Smooth muscle cell (in vitro differentiated cells): ENCODE measurements around the gene TRPM5. TPM values are rescaled to one million over a fixed set of nuclear protein-coding genes. Genes with fewer than 3 reads are reported as not detected.

Source experiments
- DNase-seq: peaks from one replicate; lab custom pipeline; 2025; ENCODE audit not compliant: unreplicated experiment; lab: John Stamatoyannopoulos, UW
- H2AFZ ChIP-seq: fragments of 200-600 bp; sonication (generic); 2 replicates; pipeline ENCODE4 v1.6.0; 2016; ENCODE audit warnings: antibody characterized with exemption, low read depth, mild to moderate bottlenecking
- H3F3A ChIP-seq: fragments of 200-600 bp; sonication (generic); 2 replicates; pipeline ENCODE4 v1.6.0; 2017; ENCODE audit warnings: antibody characterized with exemption, low read depth
- H3K27ac ChIP-seq: fragments of 200-600 bp; sonication (generic); 2 replicates; pipeline ENCODE4 v1.5.1; 2016; ENCODE audit warnings: low read depth, mild to moderate bottlenecking
- H3K27me3 ChIP-seq: fragments of 200-600 bp; sonication (generic); 2 replicates; pipeline ENCODE4 v1.6.1; 2016; ENCODE audit warnings: low read depth, mild to moderate bottlenecking
- H3K36me3 ChIP-seq: fragments of 200-600 bp; sonication (generic); 2 replicates; pipeline ENCODE4 v1.5.1; 2016; ENCODE audit warnings: low read depth
- H3K4me1 ChIP-seq: fragments of 200-600 bp; sonication (generic); 2 replicates; pipeline ENCODE4 v1.5.1; 2016; ENCODE audit warnings: low read depth
- H3K4me2 ChIP-seq: fragments of 200-600 bp; sonication (generic); 2 replicates; pipeline ENCODE4 v1.6.0; 2016; ENCODE audit warnings: mild to moderate bottlenecking
- H3K4me3 ChIP-seq: fragments of 200-600 bp; sonication (generic); 2 replicates; pipeline ENCODE4 v1.5.1; 2016; ENCODE audit warnings: mild to moderate bottlenecking
- H3K79me2 ChIP-seq: fragments of 200-600 bp; sonication (generic); 2 replicates; pipeline ENCODE4 v1.6.0; 2016; ENCODE audit warnings: low read depth, mild to moderate bottlenecking
- H3K9ac ChIP-seq: fragments of 200-600 bp; sonication (generic); 2 replicates; pipeline ENCODE4 v1.6.0; 2016; ENCODE audit warnings: low read depth
- H3K9me3 ChIP-seq: fragments of 200-600 bp; sonication (generic); replicated peaks from 2 replicates; pipeline ENCODE4 v1.5.1; 2016; ENCODE audit warnings: low read depth
- H4K20me1 ChIP-seq: fragments of 200-600 bp; sonication (generic); 2 replicates; pipeline ENCODE4 v1.6.0; 2016; ENCODE audit warnings: low read depth
- CTCF ChIP-seq: fragments of 200-600 bp; sonication (generic); IDR thresholded peaks from 2 replicates; pipeline ENCODE4 v1.5.1; 2017; ENCODE audit warnings: borderline replicate concordance, mild to moderate bottlenecking, antibody characterized with exemption; ENCODE audit not compliant: insufficient read depth, poor library complexity, severe bottlenecking
- WGBS: methylation state at CpG from one replicate; pipeline ENCODE4 v1.1.7; 2016; ENCODE audit warnings: low lambda C conversion rate; 5-methylcytosine and 5-hydroxymethylcytosine counted together
- polyA plus RNA-seq: library from polyadenylated mRNA; unstranded; fragments of >200 nt; fragmentation: Nextera tagmentation; extraction: Ambion mirVana; gene quantifications from 2 replicates; pipeline ENCODE4 v1.2.1, GENCODE V29; 2016
- total RNA-seq: library from RNA; depleted of rRNA; stranded (reverse); fragments of >200 nt; gene quantifications from 2 replicates; pipeline ENCODE4 v1.2.3, GENCODE V29; 2014

Gene TRPM5
- total and polyA plus RNA-seq, 2 experiments from 2014 or later, result not detected

GRCh38 chr11:2433106-2433925, 11.0 kb downstream of the TRPM5 start:
- no peak overlapping the region for H3K9ac ChIP-seq
- no peaks in the 10 kb centered on the region for H3F3A ChIP-seq
- 86% methylated on average over 22 of the region's 22 CpGs for WGBS
- peaks cover 20% of the 10 kb centered on the region for H3K27me3 ChIP-seq
- no peaks in the 10 kb centered on the region for H3K4me1 ChIP-seq
- no peak overlapping the region for H2AFZ ChIP-seq
- H3K4me3 ChIP-seq, result no peak overlapping the region
- H3K4me2 ChIP-seq, result no peak overlapping the region
- no peak for DNase-seq
- no peaks in the 10 kb centered on the region for H3K36me3 ChIP-seq
- no peaks in the 10 kb centered on the region for H4K20me1 ChIP-seq
- no peak for TF ChIP-seq CTCF
- no peak overlapping the region for H3K27ac ChIP-seq
- H3K79me2 ChIP-seq, result no peaks in the 10 kb centered on the region
- H3K9me3 ChIP-seq, result no peaks in the 10 kb centered on the region

GRCh38 chr11:2432628-2433071, 11.7 kb downstream of the TRPM5 start:
- no peak overlapping the region for H3K27ac ChIP-seq
- 92% methylated on average over 13 of the region's 13 CpGs for WGBS
- no peaks in the 10 kb centered on the region for H3K36me3 ChIP-seq
- TF ChIP-seq CTCF, result no peak
- no peak overlapping the region for H2AFZ ChIP-seq
- no peaks in the 10 kb centered on the region for H3K9me3 ChIP-seq
- H3K9ac ChIP-seq, result no peak overlapping the region
- no peak for DNase-seq
- H3K4me2 ChIP-seq, result no peak overlapping the region
- no peaks in the 10 kb centered on the region for H3F3A ChIP-seq
- no peaks in the 10 kb centered on the region for H3K79me2 ChIP-seq
- H3K4me3 ChIP-seq, result no peak overlapping the region
- no peaks in the 10 kb centered on the region for H3K4me1 ChIP-seq
- no peaks in the 10 kb centered on the region for H4K20me1 ChIP-seq
- H3K27me3 ChIP-seq, result peaks cover 13% of the 10 kb centered on the region

GRCh38 chr11:2432171-2432621, 12.1 kb downstream of the TRPM5 start:
- WGBS, result 85% methylated on average over 15 of the region's 15 CpGs
- H3K4me3 ChIP-seq, result no peak overlapping the region
- no peaks in the 10 kb centered on the region for H3F3A ChIP-seq
- no peaks in the 10 kb centered on the region for H4K20me1 ChIP-seq
- peaks cover 9% of the 10 kb centered on the region for H3K27me3 ChIP-seq
- no peak overlapping the region for H2AFZ ChIP-seq
- H3K9me3 ChIP-seq, result no peaks in the 10 kb centered on the region
- no peak for TF ChIP-seq CTCF
- no peaks in the 10 kb centered on the region for H3K36me3 ChIP-seq
- H3K9ac ChIP-seq, result no peak overlapping the region
- no peaks in the 10 kb centered on the region for H3K79me2 ChIP-seq
- H3K4me1 ChIP-seq, result no peaks in the 10 kb centered on the region
- H3K27ac ChIP-seq, result no peak overlapping the region
- no peak overlapping the region for H3K4me2 ChIP-seq
- DNase-seq, result no peak

- WGBS, result 88% methylated on average over 1 of the region's 1 CpG
- H3K4me3 ChIP-seq, result no peak overlapping the region
These were observed 12.9 kb downstream of the TRPM5 start for GRCh38 chr11:2431395-2431794.

More at GRCh38 chr11:2431395-2431794, 12.9 kb downstream of the TRPM5 start:
- no peaks in the 10 kb centered on the region for H3K36me3 ChIP-seq
- no peaks in the 10 kb centered on the region for H3K9me3 ChIP-seq
- no peaks in the 10 kb centered on the region for H3K4me1 ChIP-seq
- no peaks in the 10 kb centered on the region for H3F3A ChIP-seq
- no peak overlapping the region for H2AFZ ChIP-seq
- no peaks in the 10 kb centered on the region for H4K20me1 ChIP-seq
- peaks cover 1% of the 10 kb centered on the region for H3K27me3 ChIP-seq
- H3K9ac ChIP-seq, result no peak overlapping the region
- TF ChIP-seq CTCF, result no peak
- no peak for DNase-seq
- H3K27ac ChIP-seq, result no peak overlapping the region
- no peak overlapping the region for H3K4me2 ChIP-seq
- H3K79me2 ChIP-seq, result no peaks in the 10 kb centered on the region
